ENCODE measurements around the gene CEL. TPM values are rescaled to one million over a fixed set of nuclear protein-coding genes. Genes with fewer than 3 reads are reported as not detected.
"Not testable (repeated sequence)": the region's sequence is repeated elsewhere in the genome, so short reads cannot be mapped to it uniquely, and the experiment has no call there.

The CEL gene
- polyA plus RNA-seq, 1 donor from 2014 or later: not detected

GRCh38 chr9:133065070-133065388 is 3.2 kb downstream of the CEL start:
- Mint-ChIP-seq H3K4me1 (peaks cover 0 to 2% (median 2%) of the 10 kb centered on the region in 3 donors), H3K36me3 (no peaks in the 10 kb centered on the region), H3K4me3 (no peak overlapping the region), H3K9me3 (no peaks in the 10 kb centered on the region), H3K27ac (no peak overlapping the region), H3K27me3 (no peaks in the 10 kb centered on the region)

GRCh38 chr9:133066181-133066983 is 4.6 kb downstream of the CEL start:
- Mint-ChIP-seq H3K27me3 (no peaks in the 10 kb centered on the region), H3K9me3 (no peaks in the 10 kb centered on the region), H3K4me3 (no peak overlapping the region)

GRCh38 chr9:133067006-133067405 is 5.2 kb downstream of the CEL start:
- Mint-ChIP-seq H3K4me1 (peaks cover 0 to 2% (median 0%) of the 10 kb centered on the region in 3 donors), H3K27me3 (no peaks in the 10 kb centered on the region), H3K27ac (no peak overlapping the region), H3K36me3 (peaks cover 1% of the 10 kb centered on the region), H3K4me3 (no peak overlapping the region), H3K9me3 (no peaks in the 10 kb centered on the region)

More at GRCh38 chr9:133066181-133066983, 4.6 kb downstream of the CEL start:
- Mint-ChIP-seq H3K4me1 (peaks cover 0 to 2% (median 0%) of the 10 kb centered on the region in 3 donors), H3K36me3 (no peaks in the 10 kb centered on the region), H3K27ac (no peak overlapping the region)

- Mint-ChIP-seq H3K4me3 (no peak overlapping the region), H3K36me3 (peaks cover 1% of the 10 kb centered on the region), H3K9me3 (no peaks in the 10 kb centered on the region), H3K4me1 (peaks cover 0 to 2% (median 0%) of the 10 kb centered on the region in 3 donors), H3K27me3 (no peaks in the 10 kb centered on the region), H3K27ac (no peak overlapping the region)
Measured at GRCh38 chr9:133067813-133068212, 6.0 kb downstream of the CEL start.

GRCh38 chr9:133068431-133068830 is 6.7 kb downstream of the CEL start:
- H3K4me3 Mint-ChIP-seq, H3K4me1 Mint-ChIP-seq, H3K27me3 Mint-ChIP-seq, H3K9me3 Mint-ChIP-seq, H3K27ac Mint-ChIP-seq, H3K36me3 Mint-ChIP-seq: not testable (repeated sequence)

GRCh38 chr9:133070500-133070961 is 8.8 kb downstream of the CEL start:
- not testable (repeated sequence) for H3K4me1 Mint-ChIP-seq, H3K36me3 Mint-ChIP-seq, H3K27me3 Mint-ChIP-seq, H3K27ac Mint-ChIP-seq, H3K9me3 Mint-ChIP-seq, H3K4me3 Mint-ChIP-seq

- H3K36me3 Mint-ChIP-seq, H3K27ac Mint-ChIP-seq, H3K9me3 Mint-ChIP-seq, H3K27me3 Mint-ChIP-seq, H3K4me3 Mint-ChIP-seq, H3K4me1 Mint-ChIP-seq: not testable (repeated sequence)
Measured at GRCh38 chr9:133070985-133071384, 9.2 kb downstream of the CEL start.

- no peak overlapping the region for H3K4me3 Mint-ChIP-seq
- H3K27ac Mint-ChIP-seq: no peak overlapping the region
- H3K36me3 Mint-ChIP-seq: peaks cover 1% of the 10 kb centered on the region
- H3K4me1 Mint-ChIP-seq: peaks cover 0 to 2% (median 0%) of the 10 kb centered on the region in 3 donors
- H3K9me3 Mint-ChIP-seq: no peaks in the 10 kb centered on the region
- no peaks in the 10 kb centered on the region for H3K27me3 Mint-ChIP-seq
Measured at GRCh38 chr9:133071484-133072150, 9.8 kb downstream of the CEL start.

- H3K4me1 Mint-ChIP-seq, H3K9me3 Mint-ChIP-seq, H3K27me3 Mint-ChIP-seq, H3K4me3 Mint-ChIP-seq, H3K27ac Mint-ChIP-seq, H3K36me3 Mint-ChIP-seq: not testable (repeated sequence)
Measured at GRCh38 chr9:133072210-133072609, 10.4 kb downstream of the CEL start.

GRCh38 chr9:133073086-133074014 is 11.6 kb downstream of the CEL start:
- no peak overlapping the region for H3K27ac Mint-ChIP-seq
- H3K9me3 Mint-ChIP-seq: no peaks in the 10 kb centered on the region
- no peak overlapping the region for H3K4me3 Mint-ChIP-seq
- H3K4me1 Mint-ChIP-seq: peaks cover 0 to 2% (median 0%) of the 10 kb centered on the region in 3 donors
- peaks cover 1% of the 10 kb centered on the region for H3K36me3 Mint-ChIP-seq
- H3K27me3 Mint-ChIP-seq: no peaks in the 10 kb centered on the region

GRCh38 chr9:133074111-133074651 is 12.4 kb downstream of the CEL start:
- H3K27ac Mint-ChIP-seq: no peak overlapping the region
- H3K27me3 Mint-ChIP-seq: peaks cover 3% of the 10 kb centered on the region
- no peak overlapping the region for H3K4me3 Mint-ChIP-seq
- H3K36me3 Mint-ChIP-seq: peaks cover 1% of the 10 kb centered on the region
- no peaks in the 10 kb centered on the region for H3K9me3 Mint-ChIP-seq
- peaks cover 0 to 2% (median 0%) of the 10 kb centered on the region in 3 donors for H3K4me1 Mint-ChIP-seq

- Mint-ChIP-seq H3K36me3 (peaks cover 1% of the 10 kb centered on the region), H3K9me3 (no peaks in the 10 kb centered on the region), H3K4me1 (no peaks in the 10 kb centered on the region), H3K4me3 (no peak overlapping the region), H3K27me3 (peaks cover 6% of the 10 kb centered on the region), H3K27ac (no peak overlapping the region)
Measured at GRCh38 chr9:133075925-133076630, 14.3 kb downstream of the CEL start.

- H3K27ac Mint-ChIP-seq: no peak overlapping the region
- no peak overlapping the region for H3K4me3 Mint-ChIP-seq
- no peaks in the 10 kb centered on the region for H3K4me1 Mint-ChIP-seq
- peaks cover under 1% of the 10 kb centered on the region for H3K36me3 Mint-ChIP-seq
- H3K9me3 Mint-ChIP-seq: no peaks in the 10 kb centered on the region
- peaks cover 6% of the 10 kb centered on the region for H3K27me3 Mint-ChIP-seq
Measured at GRCh38 chr9:133076691-133077090, 14.9 kb downstream of the CEL start.

GRCh38 chr9:133078486-133078885 is 16.7 kb downstream of the CEL start:
- Mint-ChIP-seq H3K36me3 (no peaks in the 10 kb centered on the region), H3K27me3 (peaks cover 6% of the 10 kb centered on the region), H3K4me1 (no peaks in the 10 kb centered on the region), H3K27ac (no peak overlapping the region), H3K9me3 (no peaks in the 10 kb centered on the region), H3K4me3 (no peak overlapping the region)

Data from IgD-negative memory B cell (primary cell).